Gastroesophageal sphincter (tissue), 4 donors: ENCODE measurements around the gene GOLGA5. TPM values are rescaled to one million over a fixed set of nuclear protein-coding genes. Genes with fewer than 3 reads are reported as not detected.

Source experiments
- ATAC-seq: fragments of 150-250 bp; one replicate; pipeline ENCODE4 v1.9.1; 2016; ENCODE audit warnings: mild to moderate bottlenecking, moderate library complexity
- H3K27ac ChIP-seq, 4 donors: fragments of 200-600 bp; sonication (generic) in 3 of 4; 1 replicate in 3 of 4; 2 replicates in 1 of 4; pipeline ENCODE4 v1.5.1; 2016 to 2019
- H3K27me3 ChIP-seq: fragments of 200-600 bp; sonication (generic); one replicate; pipeline ENCODE4 v1.5.1; 2019
- H3K36me3 ChIP-seq, 2 donors: fragments of 200-600 bp; sonication (generic); one replicate each; pipeline ENCODE4 v1.5.1; 2019; ENCODE audit warnings: control low read depth in 1 of 2
- H3K4me1 ChIP-seq, 3 donors: fragments of 200-600 bp; sonication (generic); 1 replicate in 2 of 3; 2 replicates in 1 of 3; pipeline ENCODE4 v1.5.1; 2016 to 2019; ENCODE audit warnings: control low read depth in 2 of 3
- H3K4me3 ChIP-seq, 2 donors: fragments of 200-600 bp; sonication (generic); one replicate each; pipeline ENCODE4 v1.5.1; 2019; ENCODE audit warnings: mild to moderate bottlenecking in 1 of 2, moderate library complexity in 1 of 2
- H3K9me3 ChIP-seq, 3 donors: fragments of 200-600 bp; sonication (generic); one replicate each; pipeline ENCODE4 v1.5.1; 2017 to 2019; ENCODE audit warnings: control low read depth in 2 of 3
- EP300 ChIP-seq: sonication (generic); formaldehyde crosslinking; IDR thresholded peaks from one replicate; pipeline ENCODE4 v1.6.1; 2017; ENCODE audit warnings: antibody characterized with exemption, mild to moderate bottlenecking
- POLR2A ChIP-seq, 2 donors: fragments of 450-650 bp; IDR thresholded peaks; one replicate each; pipeline ENCODE4 v1.6.1; 2017; ENCODE audit warnings: antibody characterized with exemption in 2 of 2, mild to moderate bottlenecking in 2 of 2, moderate library complexity in 1 of 2
- POLR2AphosphoS5 ChIP-seq: sonication (generic); formaldehyde crosslinking; IDR thresholded peaks from one replicate; pipeline ENCODE4 v1.6.1; 2017; ENCODE audit warnings: antibody characterized with exemption
- WGBS, 2 donors: methylation state at CpG; one replicate each; pipeline ENCODE4 v1.1.5; 2018; ENCODE audit warnings: low coverage in 1 of 2; 5-methylcytosine and 5-hydroxymethylcytosine counted together
- total RNA-seq, 4 donors: library from RNA; depleted of rRNA; stranded (reverse); fragments of >200 nt; gene quantifications; one replicate each; pipeline ENCODE4 v1.1.0, GENCODE V29; 2016
- TF ChIP-seq, protein P1 (sequence below), 4 experiments: fragments of 200-600 bp in 2 of 4; fragments of 450-650 bp in 2 of 4; sonication (generic) in 1 of 4; IDR thresholded peaks; one replicate each; pipeline ENCODE4 v1.5.1; 2017 to 2019; ENCODE audit warnings: antibody characterized with exemption in 4 of 4, mild to moderate bottlenecking in 2 of 4, moderate library complexity in 2 of 4

GOLGA5 gene
- total RNA-seq, 4 donors from 2014 or later: 27.6 to 41.7 (median 36.7) TPM

GRCh38 chr14:92797935-92798653 lies 4.0 kb downstream of the GOLGA5 start:
- no peaks in the 10 kb centered on the region for H3K9me3 ChIP-seq
- WGBS, 2 donors: 76% methylated on average over 6 of the region's 6 CpGs
- no peak overlapping the region for H3K4me3 ChIP-seq
- H3K27ac ChIP-seq: no peak overlapping the region
- no peaks in the 10 kb centered on the region for H3K27me3 ChIP-seq
- no peak for ATAC-seq
- peaks cover 11 to 65% (median 14%) of the 10 kb centered on the region in 3 donors for H3K4me1 ChIP-seq
- TF ChIP-seq, protein P1, sequence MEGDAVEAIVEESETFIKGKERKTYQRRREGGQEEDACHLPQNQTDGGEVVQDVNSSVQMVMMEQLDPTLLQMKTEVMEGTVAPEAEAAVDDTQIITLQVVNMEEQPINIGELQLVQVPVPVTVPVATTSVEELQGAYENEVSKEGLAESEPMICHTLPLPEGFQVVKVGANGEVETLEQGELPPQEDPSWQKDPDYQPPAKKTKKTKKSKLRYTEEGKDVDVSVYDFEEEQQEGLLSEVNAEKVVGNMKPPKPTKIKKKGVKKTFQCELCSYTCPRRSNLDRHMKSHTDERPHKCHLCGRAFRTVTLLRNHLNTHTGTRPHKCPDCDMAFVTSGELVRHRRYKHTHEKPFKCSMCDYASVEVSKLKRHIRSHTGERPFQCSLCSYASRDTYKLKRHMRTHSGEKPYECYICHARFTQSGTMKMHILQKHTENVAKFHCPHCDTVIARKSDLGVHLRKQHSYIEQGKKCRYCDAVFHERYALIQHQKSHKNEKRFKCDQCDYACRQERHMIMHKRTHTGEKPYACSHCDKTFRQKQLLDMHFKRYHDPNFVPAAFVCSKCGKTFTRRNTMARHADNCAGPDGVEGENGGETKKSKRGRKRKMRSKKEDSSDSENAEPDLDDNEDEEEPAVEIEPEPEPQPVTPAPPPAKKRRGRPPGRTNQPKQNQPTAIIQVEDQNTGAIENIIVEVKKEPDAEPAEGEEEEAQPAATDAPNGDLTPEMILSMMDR (IDR thresholded peaks at IDR 0.05): no peak
- TF ChIP-seq EP300: no peak
- no peak for TF ChIP-seq POLR2A (IDR thresholded peaks at IDR 0.05)
- no peak for TF ChIP-seq POLR2AphosphoS5
- peaks cover 0 to 27% of the 10 kb centered on the region in 2 donors for H3K36me3 ChIP-seq

DNA sequence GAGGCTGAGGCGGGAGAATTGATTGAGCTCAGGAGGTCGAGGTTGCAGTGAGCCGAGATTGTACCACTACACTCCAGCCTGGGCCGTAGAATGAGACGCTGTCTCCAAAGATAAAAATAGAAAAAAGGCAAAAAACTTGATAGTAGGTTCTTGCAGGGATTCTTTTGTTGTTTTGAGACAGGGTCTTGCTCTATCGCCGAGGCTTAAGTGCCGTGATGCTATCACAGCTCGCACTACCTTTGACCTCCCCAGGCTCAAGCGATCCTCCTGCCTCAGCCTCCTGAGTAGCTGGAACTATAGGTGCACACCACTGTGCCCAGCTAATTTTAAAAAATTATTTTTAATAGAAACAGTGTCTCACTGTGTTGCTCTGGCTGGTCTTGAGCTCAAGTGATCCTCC lies 4.7 kb downstream of the GOLGA5 start:
- 80 to 95% methylated on average over 6 to 9 of the region's 10 CpGs for WGBS, 2 donors
- no peak overlapping the region for H3K4me3 ChIP-seq
- no peak for ATAC-seq
- no peak overlapping the region for H3K27ac ChIP-seq
- H3K9me3 ChIP-seq: no peaks in the 10 kb centered on the region
- no peak for TF ChIP-seq POLR2A (IDR thresholded peaks at IDR 0.05)
- TF ChIP-seq EP300: no peak
- no peak for TF ChIP-seq POLR2AphosphoS5
- TF ChIP-seq, protein P1 (IDR thresholded peaks at IDR 0.05): no peak
- H3K27me3 ChIP-seq: no peaks in the 10 kb centered on the region
- H3K36me3 ChIP-seq: peaks cover 0 to 34% of the 10 kb centered on the region in 2 donors
- peaks cover 11 to 63% (median 11%) of the 10 kb centered on the region in 3 donors for H3K4me1 ChIP-seq

GRCh38 chr14:92800012-92800411 lies 5.9 kb downstream of the GOLGA5 start:
- WGBS, 2 donors: 69 to 80% methylated on average over 1 of the region's 1 CpG
- Histone ChIP-seq H3K4me1 (peaks cover 10 to 59% (median 11%) of the 10 kb centered on the region in 3 donors), H3K9me3 (no peaks in the 10 kb centered on the region), H3K27me3 (no peaks in the 10 kb centered on the region), H3K4me3 (no peak overlapping the region), H3K27ac (no peak overlapping the region), H3K36me3 (peaks cover 0 to 41% of the 10 kb centered on the region in 2 donors)
- no peak for TF ChIP-seq EP300
- no peak for TF ChIP-seq POLR2AphosphoS5
- TF ChIP-seq, protein P1 (IDR thresholded peaks at IDR 0.05): no peak
- no peak for TF ChIP-seq POLR2A (IDR thresholded peaks at IDR 0.05)
- ATAC-seq: no peak

- Histone ChIP-seq H3K36me3 (peaks cover 0 to 41% of the 10 kb centered on the region in 2 donors), H3K4me3 (no peak overlapping the region), H3K4me1 (peaks cover 6 to 58% (median 8%) of the 10 kb centered on the region in 3 donors), H3K27me3 (no peaks in the 10 kb centered on the region), H3K9me3 (no peaks in the 10 kb centered on the region), H3K27ac (no peak overlapping the region)
- 53 to 92% methylated on average over 2 to 3 of the region's 3 CpGs for WGBS, 2 donors
- no peak for TF ChIP-seq EP300
- TF ChIP-seq, protein P1 (IDR thresholded peaks at IDR 0.05): no peak
- no peak for TF ChIP-seq POLR2A (IDR thresholded peaks at IDR 0.05)
- TF ChIP-seq POLR2AphosphoS5: no peak
- no peak for ATAC-seq
Observed at GRCh38 chr14:92800525-92800924, 6.4 kb downstream of the GOLGA5 start.

GRCh38 chr14:92801917-92802316 lies 7.8 kb downstream of the GOLGA5 start:
- TF ChIP-seq EP300 (no peak), POLR2AphosphoS5 (no peak), POLR2A (IDR thresholded peaks at IDR 0.05) (no peak)
- TF ChIP-seq, protein P1 (IDR thresholded peaks at IDR 0.05): no peak
- no peak overlapping the region for H3K4me3 ChIP-seq
- H3K36me3 ChIP-seq: peaks cover 0 to 48% of the 10 kb centered on the region in 2 donors
- H3K9me3 ChIP-seq: no peaks in the 10 kb centered on the region
- H3K27ac ChIP-seq: no peak overlapping the region
- no peaks in the 10 kb centered on the region for H3K27me3 ChIP-seq
- ATAC-seq: no peak
- peaks cover 5 to 48% (median 6%) of the 10 kb centered on the region in 3 donors for H3K4me1 ChIP-seq
